IMR-90 (cell line): Measurements from ENCODE around the gene PFDN1. TPM values are rescaled to one million over a fixed set of nuclear protein-coding genes. Genes with fewer than 3 reads are reported as not detected.
A peak's percentile ranks its signal among the peaks of the same experiment; 100 is the strongest.

Source experiments
- ATAC-seq: fragments of 200-7000 bp; cut with Tn5 transposase; 2 replicates; pipeline ENCODE4 v1.9.1; 2020; ENCODE audit warnings: low read depth, mild to moderate bottlenecking, moderate library complexity
- BruUV-seq: library from RNA; stranded (reverse); fragments of 400-500 nt; replicated peaks from 2 replicates; lab custom pipeline; 2021; lab: Mats Ljungman, UMichigan
- CTCF ChIA-PET: fragments of 300-600 bp; formaldehyde crosslinking; extraction: SDS; loops from one replicate; lab custom pipeline; 2021; ENCODE audit warnings: antibody characterized with exemption; lab: Yijun Ruan, JAX
- POLR2A ChIA-PET: fragments of 300-600 bp; sonication (Branson Sonifier 250); formaldehyde crosslinking; loops from one replicate; lab custom pipeline; 2022; ENCODE audit warnings: antibody characterized with exemption; ENCODE audit not compliant: unreplicated experiment; lab: Charles Lee
- DNase-seq: peaks from one replicate; pipeline ENCODE4 v3.0.0; 2013
- H2AFZ ChIP-seq: replicated peaks from 2 replicates; pipeline ENCODE3; 2013; ENCODE audit warnings: low read length, mild to moderate bottlenecking; ENCODE audit not compliant: poor library complexity
- H2AK5ac ChIP-seq: 2 replicates; pipeline ENCODE4 v1.6.1; 2013; ENCODE audit warnings: low read depth, low read length, inconsistent platforms
- H2AK9ac ChIP-seq: replicated peaks from 2 replicates; pipeline ENCODE3; 2013; ENCODE audit warnings: mild to moderate bottlenecking, low read depth, low read length, moderate library complexity; ENCODE audit not compliant: poor library complexity
- H2BK120ac ChIP-seq: 2 replicates; pipeline ENCODE4 v1.6.1; 2013; ENCODE audit warnings: low read depth, low read length, inconsistent platforms
- H2BK15ac ChIP-seq: 3 replicates; pipeline ENCODE4 v1.6.1; 2013; ENCODE audit warnings: low read depth, low read length, inconsistent platforms
- H2BK20ac ChIP-seq: 2 replicates; pipeline ENCODE4 v1.6.1; 2013; ENCODE audit warnings: low read depth, mild to moderate bottlenecking, inconsistent platforms, low read length, moderate library complexity
- H2BK5ac ChIP-seq: 2 replicates; pipeline ENCODE4 v1.6.1; 2013; ENCODE audit warnings: mild to moderate bottlenecking, low read depth, low read length, inconsistent platforms; ENCODE audit not compliant: poor library complexity, severe bottlenecking
- H3K14ac ChIP-seq: replicated peaks from 2 replicates; pipeline ENCODE4 v1.6.1; 2013; ENCODE audit warnings: low read depth, low read length, inconsistent platforms
- H3K18ac ChIP-seq: 2 replicates; pipeline ENCODE4 v1.6.1; 2013; ENCODE audit warnings: low read depth, low read length, control low read depth
- H3K23ac ChIP-seq: 2 replicates; pipeline ENCODE4 v1.6.1; 2013; ENCODE audit warnings: low read depth, low read length, inconsistent platforms
- H3K27ac ChIP-seq: 2 replicates; pipeline ENCODE4 v1.5.1; 2013; ENCODE audit warnings: mild to moderate bottlenecking, control low read depth, low read length; ENCODE audit not compliant: insufficient read depth
- H3K27me3 ChIP-seq: 2 replicates; pipeline ENCODE4 v1.6.1; 2013; ENCODE audit warnings: low read length; ENCODE audit not compliant: control insufficient read depth, insufficient read depth
- H3K36me3 ChIP-seq: 2 replicates; pipeline ENCODE4 v1.6.1; 2013; ENCODE audit warnings: low read length, mixed read lengths; ENCODE audit not compliant: control insufficient read depth, insufficient read depth
- H3K4ac ChIP-seq: 2 replicates; pipeline ENCODE4 v1.6.1; 2013; ENCODE audit warnings: low read depth, low read length, inconsistent platforms
- H3K4me1 ChIP-seq: 2 replicates; pipeline ENCODE4 v1.6.1; 2013; ENCODE audit warnings: low read length, mixed read lengths; ENCODE audit not compliant: control insufficient read depth, insufficient read depth
- H3K4me2 ChIP-seq: 2 replicates; pipeline ENCODE4 v1.6.1; 2013; ENCODE audit warnings: low read depth, mild to moderate bottlenecking, control low read depth, low read length, moderate library complexity
- H3K4me3 ChIP-seq: 2 replicates; pipeline ENCODE4 v1.5.1; 2013; ENCODE audit warnings: low read depth, mild to moderate bottlenecking, control low read depth, low read length, moderate library complexity; ENCODE audit not compliant: insufficient read depth
- H3K56ac ChIP-seq: 2 replicates; pipeline ENCODE4 v1.6.1; 2013; ENCODE audit warnings: low read length, inconsistent platforms; ENCODE audit not compliant: insufficient read depth; ENCODE audit errors: extremely low read depth
- H3K79me1 ChIP-seq, 2 experiments: 2 replicates each; pipeline ENCODE4 v1.6.1; 2013; ENCODE audit warnings: low read length in 2 of 2, inconsistent platforms in 1 of 2, low read depth in 1 of 2
- H3K9ac ChIP-seq: 2 replicates; pipeline ENCODE4 v1.6.1; 2013; ENCODE audit warnings: low read depth, low read length, control low read depth
- H3K9me1 ChIP-seq: 2 replicates; pipeline ENCODE4 v1.6.1; 2013; ENCODE audit warnings: low read length, inconsistent platforms; ENCODE audit not compliant: insufficient read depth
- H3K9me3 ChIP-seq: 2 replicates; pipeline ENCODE4 v1.6.1; 2013; ENCODE audit warnings: low read length; ENCODE audit not compliant: control insufficient read depth, insufficient read depth
- H4K20me1 ChIP-seq: 2 replicates; pipeline ENCODE4 v1.6.1; 2013; ENCODE audit warnings: low read length, inconsistent platforms; ENCODE audit not compliant: insufficient read depth
- H4K5ac ChIP-seq: 2 replicates; pipeline ENCODE4 v1.6.1; 2013; ENCODE audit warnings: mild to moderate bottlenecking, low read depth, low read length, control low read depth
- H4K8ac ChIP-seq, 2 experiments: 2 replicates each; pipeline ENCODE4 v1.6.1; 2013; ENCODE audit warnings: low read depth in 2 of 2, low read length in 2 of 2, control low read depth in 1 of 2, inconsistent platforms in 1 of 2
- H4K91ac ChIP-seq: 2 replicates; pipeline ENCODE4 v1.6.1; 2013; ENCODE audit warnings: low read depth, low read length, inconsistent platforms; ENCODE audit not compliant: insufficient read depth
- CEBPB ChIP-seq: IDR thresholded peaks from 2 replicates; pipeline ENCODE4 v1.6.1; 2012; ENCODE audit warnings: low read depth, low read length, improper control_type of control experiment
- FOS ChIP-seq: fragments of 150-350 bp; IDR thresholded peaks from 2 replicates; pipeline ENCODE4 v1.6.1; 2016; ENCODE audit warnings: low read depth, low read length
- POLR2A ChIP-seq: IDR thresholded peaks from 2 replicates; pipeline ENCODE4 v1.6.1; 2012; ENCODE audit warnings: mild to moderate bottlenecking, low read depth, low read length
- RFX5 ChIP-seq: IDR thresholded peaks from 2 replicates; pipeline ENCODE4 v1.8.0; 2012; ENCODE audit warnings: low read depth, mild to moderate bottlenecking, low read length, moderate library complexity
- SMC3 ChIP-seq: fragments of 150-350 bp; IDR thresholded peaks from 2 replicates; pipeline ENCODE4 v1.6.1; 2016; ENCODE audit warnings: low read depth, mild to moderate bottlenecking, antibody characterized with exemption, low read length, moderate library complexity
- WGBS, 2 experiments: methylation state at CpG; one replicate each; pipeline versions ENCODE4 v1.1.5 to v1.1.7; 2013; ENCODE audit warnings: missing lambda C conversion rate in 2 of 2; ENCODE audit not compliant: insufficient read length in 1 of 2; ENCODE audit errors: extremely low coverage in 2 of 2; 5-methylcytosine and 5-hydroxymethylcytosine counted together
- dilution Hi-C: fragments of 300-500 bp; cut with HindIII; formaldehyde crosslinking; loops from one replicate; pipeline ENCODE4 v1.14.3; 2018; ENCODE audit warnings: low sequenced_read_pairs; ENCODE audit not compliant: unreplicated experiment
- in situ Hi-C: fragments of 300-500 bp; cut with MboI; formaldehyde crosslinking; loops from 3 replicates; pipeline ENCODE4 v1.14.3; 2019; ENCODE audit warnings: low sequenced_read_pairs, inconsistent platforms, mixed read lengths
- intact Hi-C: fragments of 100-400 bp; cut with micrococcal nuclease; formaldehyde crosslinking; loops from 2 replicates; pipeline ENCODE4 v1.10.0; 2022
- polyA plus RNA-seq, 3 experiments: library from polyadenylated mRNA; depleted of rRNA; stranded (reverse); fragments of >200 nt; gene quantifications; 2 replicates each; pipeline ENCODE4 v1.2.3, GENCODE V29; 2012; ENCODE audit warnings: low replicate concordance in 1 of 3
- total RNA-seq: library from RNA; depleted of rRNA; stranded (reverse); fragments of >200 nt; gene quantifications from 2 replicates; pipeline ENCODE4 v1.2.3, GENCODE V29; 2012

The PFDN1 gene
- total and polyA plus RNA-seq, 2 of the 4 experiments (the other 2 are of a cell fraction) = 98.8 to 134 TPM

GRCh38 chr5:140287801-140288521 is 14.9 kb downstream of the PFDN1 start:
- WGBS, 2 experiments = no CpG with 5 or more reads among the region's 7 CpGs
- H2AK5ac ChIP-seq = no peak overlapping the region
- in situ Hi-C loops (no loop called here), intact Hi-C loops (loop anchor here (2.0 kb wide), 1 partner anchor 27 kb away; no protein-coding TSS in a partner anchor), dilution Hi-C loops (no loop called here)
- no peak overlapping the region for H4K91ac ChIP-seq
- H3K36me3 ChIP-seq = no peaks in the 10 kb centered on the region
- H3K4me2 ChIP-seq = no peak overlapping the region
- ATAC-seq (no peak), DNase-seq (no peak)
- H3K23ac ChIP-seq = 0 out of 2 replicates have a peak overlapping the region, but pooled peaks have one; percentile 29
- no peak overlapping the region for H2AFZ ChIP-seq
- H4K20me1 ChIP-seq = peaks cover 24% of the 10 kb centered on the region; the same call in 1 of the 2 replicates
- H4K8ac ChIP-seq = no peak overlapping the region
- peaks cover 8% of the 10 kb centered on the region for H3K4me1 ChIP-seq
- H4K5ac ChIP-seq = no peak overlapping the region
- H3K27ac ChIP-seq = no peak overlapping the region
- no TSS peak for BruUV-seq
- H3K4me3 ChIP-seq = no peak overlapping the region
- ChIA-PET POLR2A (no interaction called here), CTCF (interaction anchor here (1.1 kb wide), 1 partner anchor 44 kb away, joined by 3 read pairs; no protein-coding TSS in a partner anchor)
- no peak overlapping the region for H2AK9ac ChIP-seq
- no peak overlapping the region for H2BK120ac ChIP-seq
- H3K14ac ChIP-seq = no peak overlapping the region
- peaks cover 3% of the 10 kb centered on the region for H3K9me1 ChIP-seq
- TF ChIP-seq SMC3 (no peak), RFX5 (no peak), POLR2A (no peak), CEBPB (peak; percentile 69), FOS (no peak)
- no peak overlapping the region for H3K9ac ChIP-seq
- H3K56ac ChIP-seq = no peak overlapping the region
- peaks cover 28 to 67% of the 10 kb centered on the region in 2 experiments for H3K79me1 ChIP-seq
- no peak overlapping the region for H3K4ac ChIP-seq
- H2BK15ac ChIP-seq = no peak overlapping the region
- H3K27me3 ChIP-seq = no peaks in the 10 kb centered on the region
- H3K9me3 ChIP-seq = no peaks in the 10 kb centered on the region
- no peak overlapping the region for H2BK20ac ChIP-seq
- H2BK5ac ChIP-seq = no peak overlapping the region
- no peak overlapping the region for H3K18ac ChIP-seq
